ENCODE measurements around the gene PDIA5. TPM values are rescaled to one million over a fixed set of nuclear protein-coding genes. Genes with fewer than 3 reads are reported as not detected.

Gene PDIA5
- total and polyA plus RNA-seq, 8 donors, result 19.8 to 29.3 (median 25.7) TPM

GRCh38 chr3:123157598-123158287 lies 90.9 kb downstream of the PDIA5 start:
- no peak for TF ChIP-seq CTCF (IDR thresholded peaks at IDR 0.05)
- intact Hi-C loops (cut with DNase I), result no loop called here
- DNase-seq (peak in 4 of 6 donors; percentile 45 to 64 (median 54)), FAIRE-seq (no peak), ATAC-seq (peak; percentile 54 to 86 (median 79))
- 32 to 43% methylated on average over 4 of the region's 4 CpGs for WGBS, 2 donors
- peak overlapping the region; percentile 49 to 74 (median 66) for H3K27ac ChIP-seq
- no peak overlapping the region for H3K4me3 ChIP-seq
- H3K4me1 ChIP-seq, result peaks cover 8 to 12% (median 10%) of the 10 kb centered on the region in 3 donors
- peaks cover 0 to 29% (median 0%) of the 10 kb centered on the region in 3 donors for H3K36me3 ChIP-seq
- no peaks in the 10 kb centered on the region for H3K9me3 ChIP-seq
- no peaks in the 10 kb centered on the region for H3K27me3 ChIP-seq

- intact Hi-C loops (cut with DNase I), result no loop called here
- H3K27me3 ChIP-seq, result no peaks in the 10 kb centered on the region
- no peaks in the 10 kb centered on the region for H3K9me3 ChIP-seq
- WGBS, 2 donors, result 79 to 83% methylated on average over 4 of the region's 4 CpGs
- no peak overlapping the region for H3K4me3 ChIP-seq
- FAIRE-seq (no peak), DNase-seq (no peak), ATAC-seq (peak in 2 of 4 donors; percentile 9 to 41)
- TF ChIP-seq CTCF (IDR thresholded peaks at IDR 0.05), result no peak
- H3K27ac ChIP-seq, result peak overlapping the region; percentile 48 to 69 (median 60)
- H3K36me3 ChIP-seq, result peaks cover 0 to 29% (median 0%) of the 10 kb centered on the region in 3 donors
- H3K4me1 ChIP-seq, result peaks cover 8 to 12% (median 10%) of the 10 kb centered on the region in 3 donors
Measured at GRCh38 chr3:123158330-123158729, 91.5 kb downstream of the PDIA5 start.

GRCh38 chr3:123158899-123159390 lies 92.1 kb downstream of the PDIA5 start:
- TF ChIP-seq CTCF (IDR thresholded peaks at IDR 0.05), result no peak
- DNase-seq (no peak), FAIRE-seq (no peak), ATAC-seq (no peak)
- Histone ChIP-seq H3K9me3 (no peaks in the 10 kb centered on the region), H3K4me3 (no peak overlapping the region), H3K36me3 (peaks cover 0 to 29% (median 0%) of the 10 kb centered on the region in 3 donors), H3K27ac (peak overlapping the region; percentile 48 to 69 (median 60)), H3K4me1 (peaks cover 8 to 12% (median 10%) of the 10 kb centered on the region in 3 donors), H3K27me3 (no peaks in the 10 kb centered on the region)
- 97 to 100% methylated on average over 10 of the region's 10 CpGs for whole genome bisulfite sequencing, 2 donors
- intact Hi-C loops (cut with DNase I), result no loop called here

- 74 to 79% methylated on average over 9 of the region's 9 CpGs for WGBS, 2 donors
- no peak for FAIRE-seq
- peaks cover 0 to 37% (median 0%) of the 10 kb centered on the region in 3 donors for H3K36me3 ChIP-seq
Measured at GRCh38 chr3:123159926-123160635, 93.3 kb downstream of the PDIA5 start.

More at GRCh38 chr3:123159926-123160635, 93.3 kb downstream of the PDIA5 start:
- Histone ChIP-seq H3K4me1 (peaks cover 8 to 12% (median 10%) of the 10 kb centered on the region in 3 donors), H3K9me3 (no peaks in the 10 kb centered on the region), H3K27ac (peak overlapping the region in 3 of 4 donors; percentile 9 to 69 (median 59)), H3K27me3 (no peaks in the 10 kb centered on the region), H3K4me3 (no peak overlapping the region)
- no peak for ATAC-seq
- TF ChIP-seq CTCF (IDR thresholded peaks at IDR 0.05), result no peak
- DNase-seq, result no peak
- intact Hi-C loops (cut with DNase I), result no loop called here
